ENCODE data around the gene PTPRG. TPM values are rescaled to one million over a fixed set of nuclear protein-coding genes. Genes with fewer than 3 reads are reported as not detected.

Gene PTPRG
- total RNA-seq, 1 experiment from 2014 or later = 0.74 TPM

- CTCF ChIA-PET = no interaction called here
- Histone ChIP-seq H3K4me1 (ENCODE audit: control insufficient read depth, insufficient read depth, low read length) (no peaks in the 10 kb centered on the region), H3K27me3 (ENCODE audit: control insufficient read depth, insufficient read depth, low read length) (no peaks in the 10 kb centered on the region), H3K36me3 (ENCODE audit: control insufficient read depth, insufficient read depth, low read length) (no peaks in the 10 kb centered on the region), H3K4me3 (ENCODE audit: low read depth in 2 of 2, low read length in 2 of 2) (no peak overlapping the region), H3K9me3 (ENCODE audit: control insufficient read depth, insufficient read depth, low read depth, low read length) (no peaks in the 10 kb centered on the region), H3K27ac (ENCODE audit: low read length) (no peak overlapping the region)
- no TSS peak for BruUV-seq (replicated peaks)
- intact Hi-C loops (cut with micrococcal nuclease; ENCODE audit: unreplicated experiment) = no loop called here
- TF ChIP-seq SIN3A (IDR thresholded peaks at IDR 0.05; ENCODE audit: borderline replicate concordance, insufficient read depth, low read depth, low read length) = no peak
- TF ChIP-seq POLR2AphosphoS5 (IDR thresholded peaks at IDR 0.05; ENCODE audit: low read depth, low read length) = no peak
- TF ChIP-seq, protein P1, sequence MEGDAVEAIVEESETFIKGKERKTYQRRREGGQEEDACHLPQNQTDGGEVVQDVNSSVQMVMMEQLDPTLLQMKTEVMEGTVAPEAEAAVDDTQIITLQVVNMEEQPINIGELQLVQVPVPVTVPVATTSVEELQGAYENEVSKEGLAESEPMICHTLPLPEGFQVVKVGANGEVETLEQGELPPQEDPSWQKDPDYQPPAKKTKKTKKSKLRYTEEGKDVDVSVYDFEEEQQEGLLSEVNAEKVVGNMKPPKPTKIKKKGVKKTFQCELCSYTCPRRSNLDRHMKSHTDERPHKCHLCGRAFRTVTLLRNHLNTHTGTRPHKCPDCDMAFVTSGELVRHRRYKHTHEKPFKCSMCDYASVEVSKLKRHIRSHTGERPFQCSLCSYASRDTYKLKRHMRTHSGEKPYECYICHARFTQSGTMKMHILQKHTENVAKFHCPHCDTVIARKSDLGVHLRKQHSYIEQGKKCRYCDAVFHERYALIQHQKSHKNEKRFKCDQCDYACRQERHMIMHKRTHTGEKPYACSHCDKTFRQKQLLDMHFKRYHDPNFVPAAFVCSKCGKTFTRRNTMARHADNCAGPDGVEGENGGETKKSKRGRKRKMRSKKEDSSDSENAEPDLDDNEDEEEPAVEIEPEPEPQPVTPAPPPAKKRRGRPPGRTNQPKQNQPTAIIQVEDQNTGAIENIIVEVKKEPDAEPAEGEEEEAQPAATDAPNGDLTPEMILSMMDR (IDR thresholded peaks at IDR 0.05) = peak; percentile 33; the same call in 1 of the 2 replicates
- no peak for TF ChIP-seq REST (IDR thresholded peaks at IDR 0.05; ENCODE audit: insufficient read depth in 1 of 2, low read depth in 2 of 2, low read length in 1 of 2)
- in situ Hi-C loops (cut with HindIII; ENCODE audit: low pct_unique_long_range_greater_than_20kb, low sequenced_read_pairs) = no loop called here
- DNase-seq (ENCODE audit: low read depth, low spot score) (no peak), ATAC-seq (no peak)
- POLR2A ChIA-PET = no interaction called here
These were observed 668.5 kb downstream of the PTPRG start for GRCh38 chr3:62229908-62230307.

DNA sequence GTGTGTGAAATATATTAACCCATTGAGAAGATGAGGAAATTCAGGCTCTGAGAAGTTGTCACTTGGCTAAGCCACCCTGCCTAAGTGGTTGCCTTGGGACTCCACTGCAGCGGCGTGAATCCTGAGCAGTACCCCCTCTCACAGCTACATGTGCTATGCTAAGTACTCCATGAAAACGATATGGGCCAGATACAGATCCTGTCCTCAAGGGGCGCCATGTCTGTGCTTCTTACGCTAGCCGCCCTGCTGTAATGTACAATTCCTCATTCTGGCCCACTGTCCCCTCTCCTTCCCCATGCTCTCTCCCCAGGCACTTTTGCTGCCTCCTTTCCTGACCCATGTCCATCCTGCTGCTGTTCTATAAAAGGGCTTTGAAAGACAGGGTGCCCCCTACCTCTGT lies 671.7 kb downstream of the PTPRG start:
- in situ Hi-C loops (cut with HindIII; ENCODE audit: low pct_unique_long_range_greater_than_20kb, low sequenced_read_pairs) (no loop called here), intact Hi-C loops (cut with micrococcal nuclease; ENCODE audit: unreplicated experiment) (no loop called here)
- ChIA-PET CTCF (no interaction called here), POLR2A (no interaction called here)
- no peak for DNase-seq (ENCODE audit: low read depth, low spot score)
- no TSS peak for BruUV-seq (replicated peaks)
- no peak overlapping the region for H3K4me3 ChIP-seq (ENCODE audit: low read depth in 2 of 2, low read length in 2 of 2)
- H3K9me3 ChIP-seq (ENCODE audit: control insufficient read depth, insufficient read depth, low read depth, low read length) = no peaks in the 10 kb centered on the region
- H3K36me3 ChIP-seq (ENCODE audit: control insufficient read depth, insufficient read depth, low read length) = no peaks in the 10 kb centered on the region
- H3K4me1 ChIP-seq (ENCODE audit: control insufficient read depth, insufficient read depth, low read length) = no peaks in the 10 kb centered on the region
- no peak overlapping the region for H3K27ac ChIP-seq (ENCODE audit: low read length)
- H3K27me3 ChIP-seq (ENCODE audit: control insufficient read depth, insufficient read depth, low read length) = no peaks in the 10 kb centered on the region
- no peak for ATAC-seq
- TF ChIP-seq SIN3A (IDR thresholded peaks at IDR 0.05; ENCODE audit: borderline replicate concordance, insufficient read depth, low read depth, low read length) (no peak), POLR2AphosphoS5 (IDR thresholded peaks at IDR 0.05; ENCODE audit: low read depth, low read length) (no peak), TCF7L2 (IDR thresholded peaks at IDR 0.05; ENCODE audit: low read depth, low read length) (no peak), REST (IDR thresholded peaks at IDR 0.05; ENCODE audit: insufficient read depth in 1 of 2, low read depth in 2 of 2, low read length in 1 of 2) (no peak)
- TF ChIP-seq, protein P1 (IDR thresholded peaks at IDR 0.05) = no peak; the same call in 1 of the 2 replicates

Measured in Panc1 (cell line).